MCF 10A (cell line): ENCODE data around the gene MTLN. TPM values are rescaled to one million over a fixed set of nuclear protein-coding genes. Genes with fewer than 3 reads are reported as not detected.

Experiments used
- BruUV-seq: library from RNA; stranded (reverse); fragments of 400-500 nt; replicated peaks from 2 replicates; lab custom pipeline; 2021; lab: Mats Ljungman, UMichigan
- CTCF ChIA-PET: fragments of 300-600 bp; sonication (Branson Sonifier 250); formaldehyde crosslinking; extraction: SDS; loops from one replicate; lab custom pipeline; 2021; ENCODE audit warnings: antibody characterized with exemption, inconsistent platforms; lab: Yijun Ruan, JAX
- POLR2A ChIA-PET: fragments of 300-600, 350-650 bp; sonication (Branson Sonifier 250); formaldehyde crosslinking; extraction: SDS; loops from one replicate; lab custom pipeline; 2020; ENCODE audit warnings: antibody characterized with exemption, inconsistent platforms; lab: Yijun Ruan, JAX
- DNase-seq: peaks from one replicate; pipeline ENCODE4 v3.0.0-alpha.2; 2018; ENCODE audit not compliant: unreplicated experiment
- H3K27ac Mint-ChIP-seq: one replicate; pipeline ENCODE4 v1.8.0; 2022; ENCODE audit warnings: mild to moderate bottlenecking, low read depth, mixed read lengths; ENCODE audit not compliant: unreplicated experiment
- H3K27me3 Mint-ChIP-seq: one replicate; pipeline ENCODE4 v1.8.0; 2022; ENCODE audit warnings: mixed read lengths; ENCODE audit not compliant: insufficient read depth, unreplicated experiment
- H3K36me3 Mint-ChIP-seq: one replicate; pipeline ENCODE4 v1.8.0; 2022; ENCODE audit warnings: mild to moderate bottlenecking, moderate library complexity, mixed read lengths; ENCODE audit not compliant: insufficient read depth, unreplicated experiment
- H3K4me1 Mint-ChIP-seq: one replicate; pipeline ENCODE4 v1.8.0; 2022; ENCODE audit warnings: mixed read lengths; ENCODE audit not compliant: insufficient read depth, unreplicated experiment
- H3K4me3 Mint-ChIP-seq: one replicate; pipeline ENCODE4 v1.8.0; 2022; ENCODE audit warnings: mild to moderate bottlenecking, moderate library complexity, mixed read lengths; ENCODE audit not compliant: unreplicated experiment
- H3K9me3 Mint-ChIP-seq: one replicate; pipeline ENCODE4 v1.8.0; 2022; ENCODE audit warnings: mixed read lengths; ENCODE audit not compliant: unreplicated experiment
- intact Hi-C: fragments of 100-400 bp; cut with micrococcal nuclease; formaldehyde crosslinking; loops from 2 replicates; pipeline ENCODE4 v1.14.1; 2022
- total RNA-seq: library from RNA; stranded (reverse); gene quantifications from 2 replicates; pipeline ENCODE4 v1.2.3, GENCODE V29; 2022
- TF ChIP-seq, protein P1 (sequence below): fragments of 200-600 bp; IDR thresholded peaks from one replicate; pipeline ENCODE4 v1.8.0; 2022; ENCODE audit warnings: antibody characterized with exemption, mild to moderate bottlenecking; ENCODE audit not compliant: unreplicated experiment

MTLN gene
- total RNA-seq, 1 experiment from 2014 or later, result 65.0 TPM

- POLR2A ChIA-PET, result no interaction called here
- DNase-seq, result no peak
- Mint-ChIP-seq H3K36me3 (no peaks in the 10 kb centered on the region), H3K27me3 (no peaks in the 10 kb centered on the region), H3K4me1 (no peaks in the 10 kb centered on the region), H3K4me3 (no peak overlapping the region), H3K27ac (no peak overlapping the region), H3K9me3 (no peaks in the 10 kb centered on the region)
- CTCF ChIA-PET, result no interaction called here
- no TSS peak for BruUV-seq
- TF ChIP-seq, protein P1, sequence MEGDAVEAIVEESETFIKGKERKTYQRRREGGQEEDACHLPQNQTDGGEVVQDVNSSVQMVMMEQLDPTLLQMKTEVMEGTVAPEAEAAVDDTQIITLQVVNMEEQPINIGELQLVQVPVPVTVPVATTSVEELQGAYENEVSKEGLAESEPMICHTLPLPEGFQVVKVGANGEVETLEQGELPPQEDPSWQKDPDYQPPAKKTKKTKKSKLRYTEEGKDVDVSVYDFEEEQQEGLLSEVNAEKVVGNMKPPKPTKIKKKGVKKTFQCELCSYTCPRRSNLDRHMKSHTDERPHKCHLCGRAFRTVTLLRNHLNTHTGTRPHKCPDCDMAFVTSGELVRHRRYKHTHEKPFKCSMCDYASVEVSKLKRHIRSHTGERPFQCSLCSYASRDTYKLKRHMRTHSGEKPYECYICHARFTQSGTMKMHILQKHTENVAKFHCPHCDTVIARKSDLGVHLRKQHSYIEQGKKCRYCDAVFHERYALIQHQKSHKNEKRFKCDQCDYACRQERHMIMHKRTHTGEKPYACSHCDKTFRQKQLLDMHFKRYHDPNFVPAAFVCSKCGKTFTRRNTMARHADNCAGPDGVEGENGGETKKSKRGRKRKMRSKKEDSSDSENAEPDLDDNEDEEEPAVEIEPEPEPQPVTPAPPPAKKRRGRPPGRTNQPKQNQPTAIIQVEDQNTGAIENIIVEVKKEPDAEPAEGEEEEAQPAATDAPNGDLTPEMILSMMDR, result no peak
- intact Hi-C loops, result no loop called here
Observed at GRCh38 chr2:110166266-110166665, 46.1 kb downstream of the MTLN start.

Other genes with a start within 250 kb of the MTLN start
- 0.83 and 1.8 TPM in 2 replicates for gene MALL, start 96.7 kb downstream of the MTLN start, total RNA-seq
- 3.1 and 5.9 TPM in 2 replicates for gene NPHP1, start 7.5 kb downstream of the MTLN start, total RNA-seq